DOHH2 (cell line): ENCODE measurements around the gene HDAC4.

Experiments
- H3F3A ChIP-seq: fragments of 200-600 bp; sonication (generic), shearing (Covaris generic); 2 replicates; pipeline ENCODE4 v1.6.0; 2016; ENCODE audit warnings: antibody characterized with exemption, mild to moderate bottlenecking; ENCODE audit not compliant: control insufficient read depth, insufficient read depth
- H3K27ac ChIP-seq: fragments of 200-600 bp; sonication (generic); 2 replicates; pipeline ENCODE4 v1.5.1; 2014; ENCODE audit warnings: low read depth, mild to moderate bottlenecking, low read length, moderate library complexity
- H3K27me3 ChIP-seq: fragments of 200-600 bp; sonication (generic); 2 replicates; pipeline ENCODE4 v1.6.1; 2014; ENCODE audit warnings: mild to moderate bottlenecking, low read length, mixed read lengths; ENCODE audit not compliant: control insufficient read depth
- H3K36me3 ChIP-seq: fragments of 200-600 bp; sonication (generic); 2 replicates; pipeline ENCODE4 v1.6.1; 2014; ENCODE audit warnings: mild to moderate bottlenecking, low read length, moderate library complexity, mixed read lengths; ENCODE audit not compliant: control insufficient read depth
- H3K4me1 ChIP-seq: fragments of 200-600 bp; sonication (generic); 2 replicates; pipeline ENCODE4 v1.6.1; 2014; ENCODE audit warnings: mild to moderate bottlenecking, low read length, mixed read lengths; ENCODE audit not compliant: control insufficient read depth
- H3K4me2 ChIP-seq: fragments of 200-600 bp; sonication (generic); 2 replicates; pipeline ENCODE4 v1.6.0; 2014; ENCODE audit warnings: mild to moderate bottlenecking, low read length, moderate library complexity
- H3K4me3 ChIP-seq: fragments of 200-600 bp; sonication (generic); 2 replicates; pipeline ENCODE4 v1.5.1; 2014; ENCODE audit warnings: mild to moderate bottlenecking, low read length, mixed read lengths
- H3K79me2 ChIP-seq: fragments of 200-600 bp; sonication (generic); 2 replicates; pipeline ENCODE4 v1.6.1; 2014; ENCODE audit warnings: mild to moderate bottlenecking, low read length, mixed read lengths; ENCODE audit not compliant: control insufficient read depth
- H3K9me2 ChIP-seq: fragments of 200-600 bp; sonication (generic); replicated peaks from 2 replicates; pipeline ENCODE4 v1.6.1; 2014; ENCODE audit warnings: mild to moderate bottlenecking, low read length, mixed read lengths; ENCODE audit not compliant: control insufficient read depth
- H3K9me3 ChIP-seq: fragments of 200-600 bp; sonication (generic); 2 replicates; pipeline ENCODE4 v1.6.1; 2014; ENCODE audit warnings: antibody characterized with exemption, low read length, mixed read lengths; ENCODE audit not compliant: control insufficient read depth, insufficient read depth
- H4K20me1 ChIP-seq: fragments of 200-600 bp; sonication (generic); 2 replicates; pipeline ENCODE4 v1.6.0; 2014; ENCODE audit warnings: low read depth, mild to moderate bottlenecking, antibody characterized with exemption, low read length, moderate library complexity; ENCODE audit not compliant: control insufficient read depth, insufficient read depth
- EZH2phosphoT487 ChIP-seq: fragments of 200-600 bp; sonication (generic); IDR thresholded peaks from 2 replicates; pipeline ENCODE4 v1.6.1; 2017; ENCODE audit warnings: borderline replicate concordance, mild to moderate bottlenecking, antibody characterized with exemption, low read length, moderate library complexity, mixed read lengths
- TF ChIP-seq, protein P1 (sequence below): fragments of 200-600 bp; sonication (generic); IDR thresholded peaks from one replicate; pipeline ENCODE4 v1.5.1; 2014; ENCODE audit warnings: antibody characterized with exemption, mild to moderate bottlenecking, low read depth, low read length; ENCODE audit not compliant: poor library complexity, severe bottlenecking

The HDAC4 gene

DNA sequence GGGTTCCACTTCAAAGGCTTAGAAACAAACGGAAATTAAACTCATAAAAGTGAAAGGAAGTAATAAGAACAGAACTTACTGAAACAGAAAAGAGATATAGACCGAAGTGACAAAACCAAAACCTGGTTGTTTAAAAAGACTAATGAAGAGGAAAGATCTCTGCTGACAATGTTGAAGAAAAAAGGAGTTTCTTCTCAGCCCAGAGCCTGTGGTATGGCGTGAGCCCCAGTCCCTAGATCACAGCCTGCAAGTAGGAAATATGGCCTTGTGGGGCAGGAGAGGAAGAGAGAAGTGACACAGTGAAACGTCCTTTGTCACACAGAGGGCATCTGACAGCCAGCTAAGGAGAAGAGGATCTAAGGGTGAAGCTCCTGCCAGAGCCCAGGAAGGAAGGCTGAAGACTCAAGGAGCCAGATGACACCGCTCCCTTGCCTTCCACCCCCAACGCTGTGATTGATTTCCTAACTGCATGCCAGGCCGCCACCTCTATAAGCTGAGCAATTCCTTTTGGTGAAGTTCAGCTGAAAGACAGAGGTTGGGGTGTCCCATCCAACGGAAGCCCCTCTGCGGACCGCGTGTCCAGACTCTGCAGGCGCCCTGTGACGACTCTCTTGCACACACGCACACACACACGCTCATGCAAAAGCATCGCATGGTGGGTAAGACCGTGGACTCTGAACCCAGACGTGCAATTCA, 141.1 kb downstream of the HDAC4 start:
- H3K27ac ChIP-seq = no peak overlapping the region
- no peak overlapping the region for H3K4me3 ChIP-seq
- H4K20me1 ChIP-seq = peaks cover 28% of the 10 kb centered on the region

DNA sequence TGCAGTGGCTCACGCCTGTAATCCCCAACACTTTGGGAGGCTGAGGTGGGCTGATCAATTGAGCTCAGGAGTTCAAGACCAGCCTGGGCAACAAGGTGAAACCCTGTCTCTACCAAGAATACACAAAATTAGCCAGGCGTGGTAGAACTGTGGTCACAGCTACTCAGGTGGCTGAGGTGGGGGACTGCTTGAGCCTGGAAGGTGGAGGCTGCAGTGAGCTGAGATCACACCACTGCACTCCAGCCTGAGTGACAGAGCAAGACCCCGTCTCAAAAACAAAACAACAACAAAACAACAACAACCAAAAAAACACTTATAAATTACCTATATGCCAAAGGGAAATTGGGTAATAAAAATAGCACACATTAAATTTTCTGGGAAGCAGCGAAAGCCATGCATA, 141.6 kb downstream of the HDAC4 start:
- Histone ChIP-seq H3K9me2 (no peaks in the 10 kb centered on the region), H3K4me3 (no peak overlapping the region), H3K9me3 (no peaks in the 10 kb centered on the region), H3K27me3 (peaks cover 43% of the 10 kb centered on the region), H3K4me2 (peak overlapping the region; percentile 35), H4K20me1 (peaks cover 24% of the 10 kb centered on the region), H3K27ac (no peak overlapping the region), H3K4me1 (peaks cover 31% of the 10 kb centered on the region), H3F3A (no peaks in the 10 kb centered on the region), H3K79me2 (no peaks in the 10 kb centered on the region), H3K36me3 (no peaks in the 10 kb centered on the region)
- no peak for TF ChIP-seq EZH2phosphoT487
- TF ChIP-seq, protein P1, sequence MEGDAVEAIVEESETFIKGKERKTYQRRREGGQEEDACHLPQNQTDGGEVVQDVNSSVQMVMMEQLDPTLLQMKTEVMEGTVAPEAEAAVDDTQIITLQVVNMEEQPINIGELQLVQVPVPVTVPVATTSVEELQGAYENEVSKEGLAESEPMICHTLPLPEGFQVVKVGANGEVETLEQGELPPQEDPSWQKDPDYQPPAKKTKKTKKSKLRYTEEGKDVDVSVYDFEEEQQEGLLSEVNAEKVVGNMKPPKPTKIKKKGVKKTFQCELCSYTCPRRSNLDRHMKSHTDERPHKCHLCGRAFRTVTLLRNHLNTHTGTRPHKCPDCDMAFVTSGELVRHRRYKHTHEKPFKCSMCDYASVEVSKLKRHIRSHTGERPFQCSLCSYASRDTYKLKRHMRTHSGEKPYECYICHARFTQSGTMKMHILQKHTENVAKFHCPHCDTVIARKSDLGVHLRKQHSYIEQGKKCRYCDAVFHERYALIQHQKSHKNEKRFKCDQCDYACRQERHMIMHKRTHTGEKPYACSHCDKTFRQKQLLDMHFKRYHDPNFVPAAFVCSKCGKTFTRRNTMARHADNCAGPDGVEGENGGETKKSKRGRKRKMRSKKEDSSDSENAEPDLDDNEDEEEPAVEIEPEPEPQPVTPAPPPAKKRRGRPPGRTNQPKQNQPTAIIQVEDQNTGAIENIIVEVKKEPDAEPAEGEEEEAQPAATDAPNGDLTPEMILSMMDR = no peak

More for the DNA sequence above, 141.1 kb downstream of the HDAC4 start:
- peaks cover 43% of the 10 kb centered on the region for H3K27me3 ChIP-seq
- H3F3A ChIP-seq = no peaks in the 10 kb centered on the region
- TF ChIP-seq, protein P1 = no peak
- TF ChIP-seq EZH2phosphoT487 = no peak
- peak overlapping the region; percentile 35 for H3K4me2 ChIP-seq
- no peaks in the 10 kb centered on the region for H3K36me3 ChIP-seq
- H3K9me2 ChIP-seq = no peaks in the 10 kb centered on the region
- peaks cover 33% of the 10 kb centered on the region for H3K4me1 ChIP-seq
- no peaks in the 10 kb centered on the region for H3K9me3 ChIP-seq
- H3K79me2 ChIP-seq = no peaks in the 10 kb centered on the region

DNA sequence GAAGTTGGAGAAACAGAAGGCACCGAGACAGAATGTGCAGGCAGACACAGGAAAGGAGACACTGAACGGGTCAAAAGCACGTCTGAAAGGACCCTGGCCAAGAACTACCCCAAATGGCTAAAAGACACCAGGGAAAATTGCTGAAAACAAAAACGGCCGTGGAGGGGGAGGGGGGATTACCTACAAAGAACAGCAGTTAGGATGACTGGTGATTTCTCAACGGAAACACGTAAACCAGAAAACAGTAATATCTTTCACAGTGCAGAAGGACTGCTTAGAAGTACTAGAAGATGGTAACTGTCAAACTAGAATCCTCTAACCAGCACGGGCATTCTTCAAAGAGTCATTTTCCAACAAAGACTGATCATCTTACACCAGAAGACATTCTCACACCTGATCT, 142.6 kb downstream of the HDAC4 start:
- Histone ChIP-seq H3K9me3 (no peaks in the 10 kb centered on the region), H3K27me3 (peaks cover 52% of the 10 kb centered on the region), H3K4me2 (no peak overlapping the region), H3K36me3 (no peaks in the 10 kb centered on the region), H3K79me2 (no peaks in the 10 kb centered on the region), H3K4me1 (peaks cover 40% of the 10 kb centered on the region), H3K9me2 (no peaks in the 10 kb centered on the region), H4K20me1 (peaks cover 32% of the 10 kb centered on the region), H3K4me3 (no peak overlapping the region), H3F3A (peaks cover 3% of the 10 kb centered on the region), H3K27ac (no peak overlapping the region)
- TF ChIP-seq EZH2phosphoT487 = no peak
- TF ChIP-seq, protein P1 = no peak
